B cell (primary cell): ENCODE results near the gene ECE2. TPM values are rescaled to one million over a fixed set of nuclear protein-coding genes. Genes with fewer than 3 reads are reported as not detected.

Experiments used
- ATAC-seq: fragments of 200-7000 bp; cut with Tn5 transposase; one replicate; pipeline ENCODE4 v1.10.0; 2021; ENCODE audit warnings: low read depth, mild to moderate bottlenecking, moderate number of reproducible peaks, moderate library complexity
- CTCF ChIA-PET: fragments of 350-600 bp; sonication (Branson Sonifier 250); formaldehyde crosslinking; loops from one replicate; lab custom pipeline; 2021; ENCODE audit warnings: antibody characterized with exemption, inconsistent platforms; lab: Charles Lee
- POLR2A ChIA-PET: fragments of 350-600 bp; sonication (Branson Sonifier 250); formaldehyde crosslinking; loops from one replicate; lab custom pipeline; 2021; ENCODE audit warnings: antibody characterized with exemption; lab: Charles Lee
- DNase-seq: peaks from one replicate; pipeline ENCODE4 v3.0.0; 2013
- H2AFZ ChIP-seq: 2 replicates; pipeline ENCODE4 v1.6.1; 2012; ENCODE audit warnings: mild to moderate bottlenecking, low read depth, low read length; ENCODE audit not compliant: insufficient read depth, poor library complexity, severe bottlenecking
- H3K27ac ChIP-seq, 2 donors: 1 replicate in 1 of 2; 2 replicates in 1 of 2; pipeline ENCODE4 v1.5.1; 2012 to 2013; ENCODE audit warnings: low read length in 2 of 2, mild to moderate bottlenecking in 2 of 2, moderate library complexity in 1 of 2
- H3K27me3 ChIP-seq, 4 experiments: fragments of 200-600 bp in 1 of 4; sonication (generic) in 1 of 4; replicated peaks in 1 of 4; 1 replicate in 2 of 4; 2 replicates in 2 of 4; pipeline versions ENCODE4 v1.6.1 to v1.7.0; 2013 to 2016; ENCODE audit warnings: low read length in 3 of 4, mild to moderate bottlenecking in 2 of 4, mixed read lengths in 1 of 4, moderate library complexity in 1 of 4; ENCODE audit not compliant: insufficient read depth in 4 of 4, control insufficient read depth in 3 of 4; ENCODE audit errors: control extremely low read depth in 1 of 4
- H3K36me3 ChIP-seq, 2 experiments: replicated peaks in 1 of 2; 1 replicate in 1 of 2; 2 replicates in 1 of 2; pipeline versions ENCODE4 v1.6.1 to v1.7.1; 2013; ENCODE audit warnings: low read length in 1 of 2; ENCODE audit not compliant: insufficient read depth in 2 of 2, control insufficient read depth in 1 of 2; ENCODE audit errors: control extremely low read depth in 1 of 2, extremely low read depth in 1 of 2
- H3K4me1 ChIP-seq, 2 donors: fragments of 200-600 bp in 1 of 2; sonication (generic) in 1 of 2; 1 replicate in 1 of 2; 2 replicates in 1 of 2; pipeline versions ENCODE4 v1.5.1 to v1.6.1; 2013 to 2017; ENCODE audit warnings: low read length in 2 of 2; ENCODE audit not compliant: control insufficient read depth in 2 of 2, insufficient read depth in 2 of 2
- H3K4me2 ChIP-seq: replicated peaks from 2 replicates; pipeline ENCODE3; 2012; ENCODE audit warnings: mild to moderate bottlenecking, low read depth, low read length; ENCODE audit not compliant: poor library complexity, severe bottlenecking
- H3K4me3 ChIP-seq, 5 experiments: fragments of 200-600 bp in 1 of 5; sonication (generic) in 1 of 5; 1 replicate in 3 of 5; 2 replicates in 2 of 5; pipeline versions ENCODE4 v1.5.1 to v1.7.0; 2011 to 2016; ENCODE audit warnings: low read length in 4 of 5, mild to moderate bottlenecking in 4 of 5, low read depth in 2 of 5, control low read depth in 1 of 5, moderate library complexity in 1 of 5; ENCODE audit not compliant: insufficient read depth in 1 of 5; ENCODE audit errors: control extremely low read depth in 1 of 5, extremely low read depth in 1 of 5
- H3K79me2 ChIP-seq: fragments of 200-600 bp; sonication (generic); one replicate; pipeline ENCODE4 v1.6.0; 2016; ENCODE audit warnings: low read length; ENCODE audit not compliant: control insufficient read depth, insufficient read depth
- H3K9ac ChIP-seq: fragments of 200-600 bp; sonication (generic); 2 replicates; pipeline ENCODE4 v1.6.1; 2017; ENCODE audit warnings: mild to moderate bottlenecking, low read length, moderate library complexity
- H3K9me3 ChIP-seq, 3 donors: one replicate each; pipeline versions ENCODE4 v1.6.1 to v1.7.1; 2013; ENCODE audit warnings: low read length in 2 of 3; ENCODE audit not compliant: control insufficient read depth in 2 of 3, insufficient read depth in 1 of 3; ENCODE audit errors: control extremely low read depth in 1 of 3
- H4K20me1 ChIP-seq: 2 replicates; pipeline ENCODE4 v1.6.0; 2012; ENCODE audit warnings: mild to moderate bottlenecking, low read length; ENCODE audit not compliant: insufficient read depth, control insufficient read depth, poor library complexity, severe bottlenecking
- H3K27ac Mint-ChIP-seq: one replicate; pipeline ENCODE4 v1.8.0; 2021; ENCODE audit warnings: mixed read lengths
- H3K27me3 Mint-ChIP-seq: one replicate; pipeline ENCODE4 v1.8.0; 2021; ENCODE audit warnings: mixed read lengths
- H3K4me1 Mint-ChIP-seq: one replicate; pipeline ENCODE4 v1.8.0; 2021; ENCODE audit warnings: mixed read lengths
- H3K4me3 Mint-ChIP-seq: one replicate; pipeline ENCODE4 v1.8.0; 2021; ENCODE audit warnings: mixed read lengths
- H3K9me3 Mint-ChIP-seq: one replicate; pipeline ENCODE4 v1.8.0; 2022; ENCODE audit warnings: mixed read lengths; ENCODE audit not compliant: insufficient read depth
- CTCF ChIP-seq: fragments of 200-600 bp; IDR thresholded peaks from one replicate; pipeline ENCODE4 v1.8.0; 2022; ENCODE audit warnings: antibody characterized with exemption, mild to moderate bottlenecking
- EZH2 ChIP-seq: IDR thresholded peaks from 2 replicates; pipeline ENCODE4 v1.6.1; 2012; ENCODE audit warnings: borderline replicate concordance, low read depth, mild to moderate bottlenecking, moderate library complexity, low read length; ENCODE audit not compliant: insufficient read depth, poor library complexity, severe bottlenecking
- WGBS: methylation state at CpG from one replicate; pipeline ENCODE4 v1.1.5; 2013; ENCODE audit warnings: missing lambda C conversion rate; ENCODE audit not compliant: insufficient coverage; 5-methylcytosine and 5-hydroxymethylcytosine counted together
- intact Hi-C: fragments of 100-400 bp; cut with micrococcal nuclease; formaldehyde crosslinking; loops from one replicate; pipeline ENCODE4 v1.10.0; 2022
- polyA plus RNA-seq: library from polyadenylated mRNA; depleted of rRNA; stranded (reverse); fragments of >200 nt; gene quantifications from 2 replicates; pipeline ENCODE4 v1.2.3, GENCODE V29; 2012
- total RNA-seq, 2 donors: library from RNA; stranded (reverse); fragments of 120-200 nt in 1 of 2; gene quantifications; 1 replicate in 1 of 2; 2 replicates in 1 of 2; pipeline versions ENCODE4 v1.2.3 to v1.2.4, GENCODE V29; 2013 to 2022

ECE2 gene
- total and polyA plus RNA-seq, 2 donors (not counting 1 experiment from before 2014, with no cell fraction given) = not detected

DNA sequence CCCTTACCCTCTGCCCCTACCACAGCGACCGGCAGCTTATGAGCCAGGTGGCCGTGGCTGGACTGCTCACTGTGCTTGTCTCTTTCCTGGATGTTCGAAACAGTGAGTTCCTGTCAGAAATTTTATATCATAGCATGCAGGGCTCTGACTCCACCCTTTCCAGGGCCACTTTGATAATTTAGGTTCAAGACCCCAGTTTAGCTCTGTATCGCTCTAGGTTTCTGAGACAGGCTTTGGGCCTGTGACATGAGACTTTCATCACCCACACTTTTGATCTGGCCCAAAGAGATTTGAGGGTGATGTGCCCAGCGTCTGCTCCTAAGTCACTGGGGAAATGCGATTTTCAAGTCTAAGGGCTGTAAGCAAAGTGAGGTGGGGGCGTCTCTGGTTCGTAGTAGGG lies 32.1 kb downstream of the ECE2 start:
- Histone ChIP-seq H3K27me3 (no peaks in the 10 kb centered on the region), H3K36me3 (peaks cover 3 to 57% of the 10 kb centered on the region in 2 experiments), H3K27ac (no peak overlapping the region), H3K9me3 (no peaks in the 10 kb centered on the region), H3K9ac (no peak overlapping the region), H3K4me1 (no peaks in the 10 kb centered on the region), H3K4me3 (no peak overlapping the region), H3K79me2 (no peaks in the 10 kb centered on the region), H4K20me1 (peaks cover 12% of the 10 kb centered on the region), H3K4me2 (no peak overlapping the region), H2AFZ (no peak overlapping the region)
- H3K4me1 Mint-ChIP-seq = no peaks in the 10 kb centered on the region
- intact Hi-C loops = no loop called here
- ATAC-seq (no peak), DNase-seq (no peak)
- no peaks in the 10 kb centered on the region for H3K9me3 Mint-ChIP-seq
- CTCF ChIA-PET = no interaction called here
- 96% methylated on average over 8 of the region's 9 CpGs for WGBS
- H3K4me3 Mint-ChIP-seq = no peak overlapping the region
- POLR2A ChIA-PET = no interaction called here
- H3K27ac Mint-ChIP-seq = no peak overlapping the region
- TF ChIP-seq EZH2 (no peak), CTCF (no peak)
- no peaks in the 10 kb centered on the region for H3K27me3 Mint-ChIP-seq

- POLR2A ChIA-PET = no interaction called here
- H3K9ac ChIP-seq = no peak overlapping the region
- H3K4me1 ChIP-seq = peaks cover 0 to under 1% of the 10 kb centered on the region in 2 donors
- no peaks in the 10 kb centered on the region for H3K79me2 ChIP-seq
- H2AFZ ChIP-seq = no peak overlapping the region
- ATAC-seq (no peak), DNase-seq (no peak)
- no peaks in the 10 kb centered on the region for H3K9me3 Mint-ChIP-seq
- H3K36me3 ChIP-seq = peaks cover 1 to 48% of the 10 kb centered on the region in 2 experiments
- CTCF ChIA-PET = no interaction called here
- no peaks in the 10 kb centered on the region for H3K27me3 Mint-ChIP-seq
- 98% methylated on average over 4 of the region's 7 CpGs for WGBS
- H3K4me3 Mint-ChIP-seq = no peak overlapping the region
- TF ChIP-seq EZH2 = no peak
- TF ChIP-seq CTCF = no peak
- intact Hi-C loops = no loop called here
- H3K27me3 ChIP-seq = no peaks in the 10 kb centered on the region
- no peaks in the 10 kb centered on the region for H3K9me3 ChIP-seq
- H3K4me2 ChIP-seq = no peak overlapping the region
- H3K4me3 ChIP-seq = no peak overlapping the region
- H3K27ac ChIP-seq = no peak overlapping the region
- peaks cover 8% of the 10 kb centered on the region for H4K20me1 ChIP-seq
- no peak overlapping the region for H3K27ac Mint-ChIP-seq
- no peaks in the 10 kb centered on the region for H3K4me1 Mint-ChIP-seq
These were observed 32.9 kb downstream of the ECE2 start for GRCh38 chr3:184308744-184309143.
